GM21381 (cell line): ENCODE measurements around the gene GID8.

Experiments
- ATAC-seq: cut with Tn5 transposase; IDR thresholded peaks from one replicate; pipeline ENCODE4 v1.9.1; 2021; ENCODE audit warnings: mild to moderate bottlenecking, moderate library complexity; ENCODE audit not compliant: unreplicated experiment

GID8 gene

GRCh38 chr20:62938105-62938888 is at the start of gene GID8:
GID8 (plus strand) TSS chr20:62938147; CDS start chr20:62941503, 3,356 bp downstream.
- peak; percentile 48 for ATAC-seq

- no peak for ATAC-seq
These were observed 49.5 kb upstream of the GID8 start for GRCh38 chr20:62888406-62888805.

GRCh38 chr20:62888910-62889309 is 49.0 kb upstream of the GID8 start:
- no peak for ATAC-seq

GRCh38 chr20:62889411-62889810 is 48.5 kb upstream of the GID8 start:
- no peak for ATAC-seq

- no peak for ATAC-seq
These were observed 48.1 kb upstream of the GID8 start for GRCh38 chr20:62889871-62890270.

- ATAC-seq = no peak
These were observed 47.5 kb upstream of the GID8 start for GRCh38 chr20:62890444-62890843.

GRCh38 chr20:62891111-62891510 is 46.8 kb upstream of the GID8 start:
- ATAC-seq = no peak

- ATAC-seq = no peak
These were observed 45.3 kb upstream of the GID8 start for GRCh38 chr20:62892348-62893304.

- ATAC-seq = no peak
These were observed 44.2 kb upstream of the GID8 start for GRCh38 chr20:62893700-62894099.

GRCh38 chr20:62894261-62894660 is 43.7 kb upstream of the GID8 start:
- ATAC-seq = no peak

- no peak for ATAC-seq
These were observed 42.4 kb upstream of the GID8 start for GRCh38 chr20:62895539-62895938.

GRCh38 chr20:62896526-62896925 is 41.4 kb upstream of the GID8 start:
- ATAC-seq = no peak

GRCh38 chr20:62897666-62898065 is 40.3 kb upstream of the GID8 start:
- ATAC-seq = no peak

- ATAC-seq = no peak
These were observed 39.6 kb upstream of the GID8 start for GRCh38 chr20:62898093-62898964.

- ATAC-seq = no peak
These were observed 38.8 kb upstream of the GID8 start for GRCh38 chr20:62898970-62899632.

- no peak for ATAC-seq
These were observed 38.3 kb upstream of the GID8 start for GRCh38 chr20:62899633-62900051.

GRCh38 chr20:62900052-62900691 is 37.8 kb upstream of the GID8 start:
- peak; percentile 63 for ATAC-seq

- no peak for ATAC-seq
These were observed 37.0 kb upstream of the GID8 start for GRCh38 chr20:62900692-62901584.

GRCh38 chr20:62901891-62902290 is 36.1 kb upstream of the GID8 start:
- no peak for ATAC-seq
